C4-2B (cell line): ENCODE measurements around the gene HS3ST5.

Experiments
- CTCF ChIP-seq: fragments of 450-650 bp; conservative IDR thresholded peaks from 2 replicates; pipeline ENCODE4 v1.5.1; 2017; ENCODE audit warnings: mild to moderate bottlenecking
- ZFX ChIP-seq: fragments of 450-650 bp; IDR thresholded peaks from 2 replicates; pipeline ENCODE4 v1.6.1; 2017

GRCh38 chr6:114032721-114033120 lies 310.1 kb downstream of the HS3ST5 start:
- TF ChIP-seq CTCF: no peak
- TF ChIP-seq ZFX: no peak
